Measurements from ENCODE around the gene NBEA.

GRCh38 chr13:35159041-35159440, 217.0 kb downstream of the NBEA start:
- no peak for TF ChIP-seq POLR2A (IDR thresholded peaks at IDR 0.05)
- TF ChIP-seq, protein P1, sequence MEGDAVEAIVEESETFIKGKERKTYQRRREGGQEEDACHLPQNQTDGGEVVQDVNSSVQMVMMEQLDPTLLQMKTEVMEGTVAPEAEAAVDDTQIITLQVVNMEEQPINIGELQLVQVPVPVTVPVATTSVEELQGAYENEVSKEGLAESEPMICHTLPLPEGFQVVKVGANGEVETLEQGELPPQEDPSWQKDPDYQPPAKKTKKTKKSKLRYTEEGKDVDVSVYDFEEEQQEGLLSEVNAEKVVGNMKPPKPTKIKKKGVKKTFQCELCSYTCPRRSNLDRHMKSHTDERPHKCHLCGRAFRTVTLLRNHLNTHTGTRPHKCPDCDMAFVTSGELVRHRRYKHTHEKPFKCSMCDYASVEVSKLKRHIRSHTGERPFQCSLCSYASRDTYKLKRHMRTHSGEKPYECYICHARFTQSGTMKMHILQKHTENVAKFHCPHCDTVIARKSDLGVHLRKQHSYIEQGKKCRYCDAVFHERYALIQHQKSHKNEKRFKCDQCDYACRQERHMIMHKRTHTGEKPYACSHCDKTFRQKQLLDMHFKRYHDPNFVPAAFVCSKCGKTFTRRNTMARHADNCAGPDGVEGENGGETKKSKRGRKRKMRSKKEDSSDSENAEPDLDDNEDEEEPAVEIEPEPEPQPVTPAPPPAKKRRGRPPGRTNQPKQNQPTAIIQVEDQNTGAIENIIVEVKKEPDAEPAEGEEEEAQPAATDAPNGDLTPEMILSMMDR (IDR thresholded peaks at IDR 0.05), result no peak

All from heart left ventricle (tissue), 13 donors.